ENCODE measurements around the gene PHC2. TPM values are rescaled to one million over a fixed set of nuclear protein-coding genes. Genes with fewer than 3 reads are reported as not detected.

The PHC2 gene
- total and polyA plus RNA-seq, 9 of the 15 experiments (the other 6 are each of a cell fraction or from before 2014, with no cell fraction given): 3.1 to 67.6 (median 34.6) TPM

DNA sequence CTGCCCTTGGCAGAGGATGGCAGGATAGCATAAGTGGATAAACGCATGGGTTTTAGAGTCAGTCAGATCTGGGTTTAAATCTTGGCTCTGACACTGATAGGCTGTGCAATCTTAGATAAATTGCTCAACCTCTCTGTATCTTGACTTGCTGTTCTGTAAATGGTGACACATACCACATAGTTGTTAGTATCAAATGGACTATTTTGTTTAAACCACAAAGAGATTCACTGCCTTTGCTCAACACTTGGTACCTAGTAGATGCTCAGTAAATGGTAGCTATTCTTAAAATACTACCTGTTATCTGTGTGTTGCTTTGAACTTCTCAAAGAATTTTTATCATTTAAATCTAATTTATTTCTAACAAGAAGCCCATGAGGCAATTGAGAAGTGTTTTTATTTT, 70.5 kb downstream of the PHC2 start:
- Histone ChIP-seq H2AFZ (ENCODE audit: low read depth, low read length) (no peak overlapping the region), H3K4me3 (no peak overlapping the region), H3K27me3 (ENCODE audit: control insufficient read depth in 2 of 2, insufficient read depth in 2 of 2, low read length in 2 of 2) (no peaks in the 10 kb centered on the region), H3K79me2 (ENCODE audit: control insufficient read depth, insufficient read depth, low read length) (no peaks in the 10 kb centered on the region), H3K4me1 (replicated peaks in 1 of 2; ENCODE audit: control insufficient read depth in 2 of 2, insufficient read depth in 2 of 2, low read length in 2 of 2) (peaks cover 0 to 18% of the 10 kb centered on the region in 2 experiments; a peak in 4 of 5 replicates), H3K36me3 (ENCODE audit: control insufficient read depth, insufficient read depth, low read length) (no peaks in the 10 kb centered on the region), H4K20me1 (replicated peaks; ENCODE audit: control insufficient read depth, insufficient read depth, low read length) (peaks cover 13% of the 10 kb centered on the region; the same call in 1 of the 2 replicates), H3K4me2 (ENCODE audit: insufficient read depth, low read length) (no peak overlapping the region), H3K27ac (ENCODE audit: extremely low read depth, low read depth, low read length) (no peak overlapping the region), H3K9me1 (ENCODE audit: control insufficient read depth, insufficient read depth, low read length) (no peaks in the 10 kb centered on the region), H3K9me3 (replicated peaks; ENCODE audit: control insufficient read depth, insufficient read depth, low read depth, low read length) (no peaks in the 10 kb centered on the region), H3K9ac (ENCODE audit: insufficient read depth in 1 of 2, low read depth in 2 of 2, low read length in 2 of 2) (no peak overlapping the region)
- no peak for ATAC-seq
- POLR2A ChIA-PET: interaction anchor here (0.9 kb wide), 1 partner anchor 9 kb away, joined by 3 read pairs; no protein-coding TSS in a partner anchor
- intact Hi-C loops (cut with micrococcal nuclease) (loop anchor here (10.0 kb wide), 1 partner anchor 226 kb away; no protein-coding TSS in a partner anchor), in situ Hi-C loops (cut with MboI) (no loop called here)
- no TSS peak for BruUV-seq (replicated peaks)
- CTCF ChIA-PET (ENCODE audit: low intra/inter-chr PET ratio): no interaction called here
- WGBS (ENCODE audit: insufficient coverage, low coverage, missing lambda C conversion rate): 74% methylated on average over 1 of the region's 1 CpG
- DNase-seq (ENCODE audit: extremely low read depth in 1 of 4, low spot score in 3 of 4): no peak
- no peak for FAIRE-seq
- TF ChIP-seq RBM25 (IDR thresholded peaks at IDR 0.05; ENCODE audit: low read depth, low read length, severe bottlenecking) (peak; percentile 8), BHLHE40 (IDR thresholded peaks at IDR 0.05; ENCODE audit: low read length) (no peak), MTA3 (IDR thresholded peaks at IDR 0.05; ENCODE audit: borderline replicate concordance) (no peak), BCOR (IDR thresholded peaks at IDR 0.05) (peak; percentile 14; the same call in 1 of the 2 replicates), COPS2 (conservative IDR thresholded peaks at IDR 0.05) (no peak), MEF2D (tag; conservative IDR thresholded peaks at IDR 0.05; ENCODE audit: low read depth) (no peak), BACH1 (tag; IDR thresholded peaks at IDR 0.05) (no peak), ZNF354B (CRISPR knock-in tag; IDR thresholded peaks at IDR 0.05) (no peak)

All from K562 (cell line).